SH-SY5Y (cell line): ENCODE measurements around the gene PSMC3IP.
"Not testable (repeated sequence)": the region's sequence is repeated elsewhere in the genome, so short reads cannot be mapped to it uniquely, and the experiment has no call there.

ENCODE experiments used
- GATA2 ChIP-seq: IDR thresholded peaks from 2 replicates; pipeline ENCODE4 v1.6.1; 2011; ENCODE audit warnings: mild to moderate bottlenecking, low read depth, low read length
- GATA3 ChIP-seq: IDR thresholded peaks from 2 replicates; pipeline ENCODE4 v1.6.1; 2011; ENCODE audit warnings: low read depth, mild to moderate bottlenecking, low read length, moderate library complexity

PSMC3IP gene

DNA sequence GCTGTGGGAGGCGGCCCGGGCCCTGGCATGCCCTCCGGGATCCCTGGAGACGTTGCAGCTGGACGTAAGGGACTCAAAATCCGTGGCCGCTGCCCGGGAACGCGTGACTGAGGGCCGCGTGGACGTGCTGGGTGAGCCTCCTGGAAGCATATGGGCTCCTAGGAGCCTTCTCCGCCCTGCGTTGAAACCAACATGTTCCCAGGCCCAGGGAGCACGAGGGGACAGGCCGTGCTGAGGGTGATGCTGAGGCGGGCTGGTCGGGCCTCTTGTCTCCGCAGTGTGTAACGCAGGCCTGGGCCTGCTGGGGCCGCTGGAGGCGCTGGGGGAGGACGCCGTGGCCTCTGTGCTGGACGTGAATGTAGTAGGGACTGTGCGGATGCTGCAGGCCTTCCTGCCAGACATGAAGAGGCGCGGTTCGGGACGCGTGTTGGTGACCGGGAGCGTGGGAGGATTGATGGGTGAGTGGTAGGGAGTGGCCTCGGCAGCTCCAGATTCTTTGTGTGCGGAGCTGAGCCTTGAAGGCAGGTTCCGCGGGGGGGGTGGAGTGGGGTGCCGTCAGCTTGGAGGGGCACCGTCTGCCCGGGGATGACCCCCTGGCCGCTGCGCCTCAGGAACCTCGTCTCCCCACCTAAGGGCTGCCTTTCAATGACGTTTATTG is 24.2 kb downstream of the PSMC3IP start:
- TF ChIP-seq GATA2 (no peak), GATA3 (no peak)

DNA sequence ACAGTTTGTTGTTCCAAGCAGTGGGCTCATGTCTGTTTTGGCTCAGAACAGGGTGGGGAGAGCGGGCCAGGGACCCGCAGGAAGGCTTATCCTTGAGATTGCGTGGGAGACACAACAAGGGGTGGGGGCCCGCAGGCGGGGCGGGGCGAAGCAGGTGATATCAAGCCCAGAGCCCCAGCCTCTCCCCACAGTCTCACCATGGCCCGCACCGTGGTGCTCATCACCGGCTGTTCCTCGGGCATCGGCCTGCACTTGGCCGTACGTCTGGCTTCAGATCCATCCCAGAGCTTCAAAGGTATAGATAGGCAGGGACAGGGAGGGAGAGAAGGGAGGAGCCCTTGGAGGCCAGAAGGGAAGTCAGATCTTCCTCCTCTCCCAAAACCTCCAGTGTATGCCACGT is 24.8 kb downstream of the PSMC3IP start, which contains the start of gene HSD17B1:
Gene HSD17B1 (plus strand): TSS at position 188 of the 400 bp plus-strand sequence. CDS start 11 bp downstream, at position 199.
- TF ChIP-seq GATA3, GATA2: not testable (repeated sequence)

DNA sequence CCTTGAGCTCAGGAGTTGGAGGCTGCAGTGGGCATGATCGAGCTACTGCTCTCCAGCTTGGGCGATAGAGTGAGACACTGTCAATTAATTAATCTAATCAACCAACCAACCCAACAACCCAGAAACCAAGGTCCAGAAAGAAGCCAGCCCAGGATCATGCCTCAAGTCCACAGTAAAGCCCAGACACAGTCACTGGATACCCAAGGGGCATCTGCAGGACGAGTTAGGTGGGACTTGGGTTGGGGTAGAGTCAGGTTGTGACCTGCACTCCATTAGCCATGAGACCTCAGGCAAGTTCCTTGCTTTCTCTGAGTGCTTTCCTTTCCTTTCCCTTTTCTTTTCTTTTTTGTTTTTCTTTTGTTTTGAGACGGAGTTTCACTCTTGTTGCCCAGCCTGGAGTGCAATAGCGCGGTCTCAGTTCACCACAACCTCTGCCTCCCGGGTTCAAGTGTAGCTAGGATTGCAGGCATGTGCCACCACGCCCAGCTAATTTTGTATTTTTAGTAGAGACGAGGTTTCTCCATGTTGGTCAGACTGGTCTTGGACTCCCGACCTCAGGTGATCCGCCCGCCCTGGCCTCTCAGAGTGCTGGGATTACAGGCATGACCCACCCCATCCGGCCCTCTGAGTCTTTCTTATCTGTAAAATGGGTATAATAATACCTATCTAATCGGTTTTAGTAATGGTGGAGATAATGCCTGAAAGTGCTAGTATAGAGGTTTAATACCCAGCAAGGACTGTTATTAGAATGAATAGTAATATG is 28.4 kb downstream of the PSMC3IP start:
- no peak for TF ChIP-seq GATA2
- TF ChIP-seq GATA3, result no peak

DNA sequence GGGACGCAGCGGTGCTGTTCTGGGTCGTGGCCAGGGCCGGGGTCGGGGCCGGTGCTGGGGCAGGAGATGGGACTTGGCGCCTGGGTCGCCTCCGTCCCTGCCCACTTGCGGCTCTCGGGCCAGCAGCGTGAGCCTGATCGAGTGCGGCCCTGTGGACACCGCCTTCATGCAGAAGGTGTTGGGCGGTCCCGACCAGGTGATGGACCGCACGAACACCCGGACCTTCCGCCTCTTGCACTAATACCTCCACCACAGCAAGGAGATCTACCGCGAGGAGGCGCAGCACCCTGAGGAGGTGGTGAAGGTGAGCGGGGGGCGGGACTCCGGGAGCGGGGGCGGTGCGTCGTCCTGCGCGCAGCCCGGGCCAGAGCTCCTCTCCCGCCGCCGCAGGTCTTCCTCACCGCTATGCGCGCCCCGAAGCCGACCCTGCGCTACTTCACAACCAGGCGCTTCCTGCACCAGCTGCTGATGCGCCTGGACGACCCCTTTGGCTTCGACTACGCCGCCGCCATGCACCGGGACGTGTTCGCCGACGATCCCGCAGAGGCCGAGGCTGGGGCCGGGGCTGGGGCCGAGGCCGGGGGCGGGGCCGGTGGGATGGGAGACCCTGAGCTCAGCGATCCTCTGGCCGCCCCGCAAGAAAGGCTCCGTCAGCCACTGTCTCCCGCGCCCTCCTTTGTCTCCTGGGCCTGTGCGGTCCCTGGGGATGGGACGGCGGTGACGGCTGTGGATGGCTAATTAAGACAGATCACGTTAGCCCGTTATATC is 29.3 kb downstream of the PSMC3IP start:
- TF ChIP-seq GATA3 (no peak), GATA2 (no peak)

DNA sequence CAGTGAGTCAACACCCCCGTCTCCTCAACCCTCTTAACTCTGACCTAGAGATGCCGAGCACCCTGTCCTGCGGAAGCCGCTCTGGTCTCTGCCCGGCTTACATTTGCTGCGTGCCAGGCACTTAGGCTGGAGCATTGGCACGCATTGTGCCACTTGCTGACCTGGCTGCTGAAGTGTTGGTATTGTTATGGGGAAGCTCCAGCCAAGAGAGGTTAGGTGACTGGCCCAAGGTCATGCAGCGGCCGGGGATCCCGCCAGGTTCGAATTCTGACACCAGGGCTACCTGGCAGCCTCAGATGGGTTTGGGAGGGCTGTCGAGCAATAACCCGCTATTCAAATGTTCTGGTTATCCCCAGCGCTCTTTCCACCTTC is 29.8 kb downstream of the PSMC3IP start:
- TF ChIP-seq GATA2 (no peak), GATA3 (no peak)

DNA sequence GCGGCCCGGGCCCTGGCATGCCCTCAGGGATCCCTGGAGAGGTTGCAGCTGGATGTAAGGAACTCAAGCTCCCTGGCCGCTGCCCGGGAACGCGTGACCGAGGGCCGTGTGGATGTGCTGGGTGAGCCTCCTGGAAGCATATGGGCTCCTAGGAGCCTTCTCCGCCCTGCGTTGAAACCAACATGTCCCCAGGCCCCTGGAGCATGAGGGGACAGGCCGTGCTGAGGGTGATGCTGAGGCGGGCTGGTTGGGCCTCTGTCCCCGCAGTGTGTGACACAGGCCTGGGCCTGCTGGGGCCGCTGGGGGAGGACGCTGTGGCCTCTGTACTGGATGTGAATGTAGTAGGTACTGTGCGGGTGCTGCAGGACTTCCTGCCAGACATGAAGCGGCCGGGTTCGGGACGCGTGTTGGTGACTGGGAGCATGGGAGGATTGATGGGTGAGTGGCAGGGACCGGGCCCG is 30.5 kb downstream of the PSMC3IP start:
- TF ChIP-seq GATA3 (no peak), GATA2 (no peak)

DNA sequence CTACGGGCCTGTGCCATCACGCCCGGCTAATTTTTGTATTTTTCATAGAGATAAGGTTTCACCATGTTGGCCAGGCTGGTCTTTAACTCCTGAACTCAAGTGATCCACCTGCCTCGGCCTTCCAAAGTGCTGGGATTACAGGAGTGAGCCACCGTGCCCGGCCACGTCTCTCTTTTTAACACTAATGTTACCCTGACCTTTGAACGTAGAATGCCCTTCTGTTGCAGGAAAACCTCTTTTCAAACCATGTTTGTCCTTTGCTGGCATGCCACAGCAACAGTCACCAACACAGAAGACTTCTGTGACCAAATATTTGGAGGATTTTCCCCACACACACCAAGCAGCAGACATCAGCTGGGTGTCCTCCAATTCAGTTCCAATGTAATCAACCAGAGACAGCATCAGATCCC is 32.6 kb downstream of the PSMC3IP start:
- no peak for TF ChIP-seq GATA3
- no peak for TF ChIP-seq GATA2

DNA sequence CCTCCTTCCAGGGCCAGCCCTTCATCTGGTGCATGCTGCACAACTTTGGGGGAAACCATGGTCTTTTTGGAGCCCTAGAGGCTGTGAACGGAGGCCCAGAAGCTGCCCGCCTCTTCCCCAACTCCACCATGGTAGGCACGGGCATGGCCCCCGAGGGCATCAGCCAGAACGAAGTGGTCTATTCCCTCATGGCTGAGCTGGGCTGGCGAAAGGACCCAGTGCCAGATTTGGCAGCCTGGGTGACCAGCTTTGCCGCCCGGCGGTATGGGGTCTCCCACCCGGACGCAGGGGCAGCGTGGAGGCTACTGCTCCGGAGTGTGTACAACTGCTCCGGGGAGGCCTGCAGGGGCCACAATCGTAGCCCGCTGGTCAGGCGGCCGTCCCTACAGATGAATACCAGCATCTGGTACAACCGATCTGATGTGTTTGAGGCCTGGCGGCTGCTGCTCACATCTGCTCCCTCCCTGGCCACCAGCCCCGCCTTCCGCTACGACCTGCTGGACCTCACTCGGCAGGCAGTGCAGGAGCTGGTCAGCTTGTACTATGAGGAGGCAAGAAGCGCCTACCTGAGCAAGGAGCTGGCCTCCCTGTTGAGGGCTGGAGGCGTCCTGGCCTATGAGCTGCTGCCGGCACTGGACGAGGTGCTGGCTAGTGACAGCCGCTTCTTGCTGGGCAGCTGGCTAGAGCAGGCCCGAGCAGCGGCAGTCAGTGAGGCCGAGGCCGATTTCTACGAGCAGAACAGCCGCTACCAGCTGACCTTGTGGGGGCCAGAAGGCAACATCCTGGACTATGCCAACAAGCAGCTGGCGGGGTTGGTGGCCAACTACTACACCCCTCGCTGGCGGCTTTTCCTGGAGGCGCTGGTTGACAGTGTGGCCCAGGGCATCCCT is 34.1 kb downstream of the PSMC3IP start:
- TF ChIP-seq GATA3 (no peak), GATA2 (no peak)

DNA sequence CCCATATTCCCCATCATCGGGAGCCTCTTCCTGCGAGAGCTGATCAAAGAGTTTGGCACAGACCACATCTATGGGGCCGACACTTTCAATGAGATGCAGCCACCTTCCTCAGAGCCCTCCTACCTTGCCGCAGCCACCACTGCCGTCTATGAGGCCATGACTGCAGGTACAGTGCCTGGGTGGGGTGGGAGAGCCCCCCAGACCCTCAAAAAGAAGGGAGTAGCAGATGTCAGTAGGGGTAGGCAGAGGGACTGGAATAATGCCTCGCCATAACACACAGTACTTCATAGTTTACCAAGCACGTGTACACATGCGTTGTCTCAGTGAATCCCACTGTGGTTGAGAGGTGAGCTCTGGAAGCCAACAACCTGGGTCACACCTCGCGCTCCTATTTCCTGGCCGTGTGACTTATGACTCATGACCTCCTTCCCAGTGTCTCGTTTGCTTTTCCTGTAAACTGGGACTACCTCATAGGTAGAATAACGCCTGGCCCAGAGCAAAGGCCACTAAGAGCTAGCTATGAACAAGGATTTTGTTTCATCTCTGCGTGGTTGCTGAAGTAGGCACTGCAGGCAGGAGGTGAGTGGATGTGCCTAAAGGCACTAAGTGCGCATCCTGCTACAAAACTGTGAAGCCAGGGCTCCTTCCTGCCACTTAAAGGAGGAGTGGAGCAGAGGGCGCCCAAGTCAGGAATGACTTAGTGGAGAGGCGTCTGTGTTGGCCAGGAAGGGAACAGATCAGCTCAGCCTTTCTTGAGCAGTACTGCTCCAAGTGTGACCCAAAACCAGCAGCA is 36.3 kb downstream of the PSMC3IP start:
- TF ChIP-seq GATA3 (no peak), GATA2 (no peak)

DNA sequence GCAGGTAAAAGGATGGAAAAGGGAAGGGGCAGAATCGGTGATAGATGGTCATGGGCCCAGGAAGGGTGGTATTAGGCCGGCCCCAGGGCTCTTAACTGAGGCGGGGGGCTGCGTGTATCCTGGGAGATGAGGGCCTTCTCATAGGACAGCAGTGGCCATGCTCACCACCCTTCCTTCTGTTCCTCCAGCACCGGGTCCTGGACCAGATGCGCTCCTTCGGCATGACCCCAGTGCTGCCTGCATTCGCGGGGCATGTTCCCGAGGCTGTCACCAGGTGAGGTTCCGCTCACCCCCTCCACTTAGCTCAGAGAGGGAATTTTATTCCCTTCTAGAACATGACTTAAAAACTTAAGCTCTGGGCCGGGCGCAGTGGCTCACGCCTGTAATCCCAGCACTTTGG is 39.0 kb downstream of the PSMC3IP start:
- TF ChIP-seq GATA2 (no peak), GATA3 (no peak)

DNA sequence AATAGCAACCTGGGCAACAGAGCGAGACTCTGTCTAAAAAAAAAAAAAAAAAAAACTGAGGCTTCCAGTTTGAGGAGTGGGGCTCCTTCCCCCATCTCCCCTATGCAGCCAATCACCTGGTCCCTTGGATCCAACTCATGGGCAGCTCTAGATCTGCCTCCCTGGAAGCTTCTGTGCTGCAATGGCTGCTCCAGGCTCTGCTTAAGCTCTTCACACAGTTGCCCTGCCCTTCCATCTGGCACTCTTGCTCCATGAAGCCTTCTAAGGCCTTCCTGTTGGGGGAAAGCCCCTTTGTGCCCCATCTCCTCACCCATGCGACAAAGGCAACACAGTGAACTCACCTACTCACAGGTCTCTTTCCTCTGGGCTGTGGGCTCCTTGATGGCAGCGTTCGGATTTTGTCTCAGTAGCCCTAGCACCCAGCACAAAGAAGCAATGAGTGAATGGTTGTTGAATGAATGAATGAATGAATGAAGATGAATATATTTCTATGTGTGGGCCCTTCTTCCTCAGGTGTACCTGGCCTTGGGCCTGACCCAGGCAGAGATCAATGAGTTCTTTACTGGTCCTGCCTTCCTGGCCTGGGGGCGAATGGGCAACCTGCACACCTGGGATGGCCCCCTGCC is 39.6 kb downstream of the PSMC3IP start:
- TF ChIP-seq GATA2 (no peak), GATA3 (no peak)

DNA sequence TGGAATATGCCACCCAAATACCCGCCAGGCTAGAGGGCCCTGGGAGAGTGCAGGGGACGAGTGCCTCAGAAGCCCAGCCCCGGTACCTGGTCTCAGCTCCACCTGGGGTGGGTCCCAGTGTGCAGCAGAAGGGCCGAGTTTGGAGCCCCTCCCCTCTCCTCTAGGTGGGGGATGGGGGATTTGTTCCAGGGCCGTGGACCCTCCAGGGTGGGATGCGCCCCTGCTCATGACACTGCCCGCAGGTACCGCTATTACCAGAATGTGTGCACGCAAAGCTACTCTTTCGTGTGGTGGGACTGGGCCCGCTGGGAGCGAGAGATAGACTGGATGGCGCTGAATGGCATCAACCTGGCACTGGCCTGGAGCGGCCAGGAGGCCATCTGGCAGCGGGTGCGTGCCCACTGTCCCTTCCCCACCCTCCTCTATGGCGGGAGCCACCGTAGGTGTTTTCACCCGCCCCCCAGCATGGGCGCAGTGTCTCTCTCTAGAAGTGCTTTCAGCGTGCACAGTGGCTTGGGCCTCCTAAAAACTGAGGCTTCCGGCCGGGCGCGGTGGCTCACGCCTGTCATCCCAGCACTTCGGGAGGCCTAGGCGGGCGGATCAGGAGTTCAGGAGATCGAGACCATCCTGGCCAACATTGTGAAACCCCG is 40.2 kb downstream of the PSMC3IP start:
- TF ChIP-seq GATA3 (no peak), GATA2 (no peak)
